GM19240 (cell line): ENCODE data around the gene HEMK1.

Experiments used
- DNase-seq: peaks from one replicate; pipeline ENCODE4 v3.0.0; 2011; ENCODE audit warnings: low spot score; ENCODE audit not compliant: insufficient read length

Gene HEMK1

GRCh38 chr3:50612970-50613846 is 43.9 kb downstream of the HEMK1 start:
- no peak for DNase-seq

- DNase-seq = no peak
These were observed 45.9 kb downstream of the HEMK1 start for GRCh38 chr3:50615190-50615589.

- peak; percentile 88 for DNase-seq
These were observed 46.9 kb downstream of the HEMK1 start for GRCh38 chr3:50616003-50616769.

- peak; percentile 77 for DNase-seq
These were observed 47.4 kb downstream of the HEMK1 start for GRCh38 chr3:50616770-50617095.

GRCh38 chr3:50617096-50617791 is 47.9 kb downstream of the HEMK1 start, which contains the start of gene MAPKAPK3:
Gene MAPKAPK3 (plus strand): TSS chr3:50617151. CDS start chr3:50617566, 415 bp downstream.
- no peak for DNase-seq

GRCh38 chr3:50617911-50618481 is 48.7 kb downstream of the HEMK1 start:
- DNase-seq = no peak

GRCh38 chr3:50620420-50620819 is 51.1 kb downstream of the HEMK1 start:
- no peak for DNase-seq

GRCh38 chr3:50620820-50621219 is 51.5 kb downstream of the HEMK1 start:
- no peak for DNase-seq

- DNase-seq = no peak
These were observed 53.6 kb downstream of the HEMK1 start for GRCh38 chr3:50622881-50623280.

GRCh38 chr3:50623840-50624474 is 54.6 kb downstream of the HEMK1 start:
- DNase-seq = no peak

GRCh38 chr3:50624634-50625033 is 55.3 kb downstream of the HEMK1 start:
- no peak for DNase-seq

GRCh38 chr3:50625231-50626182 is 56.2 kb downstream of the HEMK1 start:
- no peak for DNase-seq

GRCh38 chr3:50626401-50626800 is 57.1 kb downstream of the HEMK1 start:
- no peak for DNase-seq

- DNase-seq = no peak
These were observed 58.2 kb downstream of the HEMK1 start for GRCh38 chr3:50627407-50628051.

GRCh38 chr3:50628601-50629000 is 59.3 kb downstream of the HEMK1 start:
- no peak for DNase-seq

GRCh38 chr3:50630394-50630793 is 61.1 kb downstream of the HEMK1 start:
- no peak for DNase-seq

- DNase-seq = no peak
These were observed 61.6 kb downstream of the HEMK1 start for GRCh38 chr3:50630877-50631276.

- no peak for DNase-seq
These were observed 63.1 kb downstream of the HEMK1 start for GRCh38 chr3:50632450-50632849.

GRCh38 chr3:50633230-50633790 is 64.0 kb downstream of the HEMK1 start:
- DNase-seq = no peak
